GM12891 (cell line): ENCODE data around the gene CTSD.

Experiments used
- POLR2A ChIP-seq: IDR thresholded peaks from 2 replicates; pipeline ENCODE4 v1.6.1; 2011; ENCODE audit warnings: low read depth, low read length, control low read depth
- POLR2AphosphoS5 ChIP-seq: IDR thresholded peaks from 2 replicates; pipeline ENCODE4 v1.6.1; 2011; ENCODE audit warnings: low read depth, low read length, control low read depth
- POU2F2 ChIP-seq: IDR thresholded peaks from 2 replicates; pipeline ENCODE4 v1.6.1; 2011; ENCODE audit warnings: low read depth, mild to moderate bottlenecking, control low read depth, low read length, moderate library complexity
- SPI1 ChIP-seq: IDR thresholded peaks from 2 replicates; pipeline ENCODE4 v1.6.1; 2011; ENCODE audit warnings: low read depth, low read length, control low read depth
- TAF1 ChIP-seq: IDR thresholded peaks from 2 replicates; pipeline ENCODE4 v1.6.1; 2011; ENCODE audit warnings: low read depth, low read length, control low read depth

DNA sequence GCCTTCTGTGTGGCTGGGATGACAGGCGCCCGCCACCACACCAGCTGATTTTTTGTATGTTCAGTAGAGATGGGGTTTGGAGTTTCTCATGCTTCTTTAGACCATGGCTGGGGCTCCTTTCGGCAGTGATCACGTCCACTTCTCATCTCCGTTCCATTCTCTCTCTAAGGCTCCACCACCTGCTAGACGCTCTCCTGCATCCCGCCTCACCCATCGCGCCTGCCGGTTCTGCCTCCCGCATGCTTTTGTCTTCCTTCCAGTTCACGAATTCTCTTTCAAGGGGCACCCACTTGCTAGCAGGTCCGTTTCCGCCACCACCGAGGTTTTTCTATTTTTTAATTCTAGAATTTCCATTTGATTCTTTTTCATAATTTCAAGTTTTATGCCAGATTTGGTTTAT lies 49.1 kb upstream of the CTSD start:
- TF ChIP-seq POLR2A = no peak
- TF ChIP-seq TAF1 = no peak
- TF ChIP-seq POLR2AphosphoS5 = no peak
- no peak for TF ChIP-seq SPI1
- TF ChIP-seq POU2F2 = no peak
